Measurements from ENCODE around the gene NOX5. TPM values are rescaled to one million over a fixed set of nuclear protein-coding genes. Genes with fewer than 3 reads are reported as not detected.

The NOX5 gene
- total RNA-seq, 1 experiment from 2014 or later = not detected

GRCh38 chr15:69084404-69085030 is 70.0 kb downstream of the NOX5 start:
- Histone ChIP-seq H3K27me3 (ENCODE audit: control insufficient read depth, insufficient read depth, low read length) (peaks cover 10% of the 10 kb centered on the region), H3K36me3 (replicated peaks; ENCODE audit: control insufficient read depth, insufficient read depth, low read length) (no peaks in the 10 kb centered on the region), H3K4me3 (ENCODE audit: insufficient read depth, low read depth, low read length) (no peak overlapping the region)
- DNase-seq = no peak

- DNase-seq = no peak
- H3K27me3 ChIP-seq (ENCODE audit: control insufficient read depth, insufficient read depth, low read length) = peaks cover 10% of the 10 kb centered on the region
- H3K36me3 ChIP-seq (replicated peaks; ENCODE audit: control insufficient read depth, insufficient read depth, low read length) = no peaks in the 10 kb centered on the region
- H3K4me3 ChIP-seq (ENCODE audit: insufficient read depth, low read depth, low read length) = no peak overlapping the region
Measured at GRCh38 chr15:69085325-69086081, 71.0 kb downstream of the NOX5 start.

GRCh38 chr15:69086427-69087204 is 72.1 kb downstream of the NOX5 start:
- Histone ChIP-seq H3K27me3 (ENCODE audit: control insufficient read depth, insufficient read depth, low read length) (peaks cover 10% of the 10 kb centered on the region), H3K36me3 (replicated peaks; ENCODE audit: control insufficient read depth, insufficient read depth, low read length) (no peaks in the 10 kb centered on the region), H3K4me3 (ENCODE audit: insufficient read depth, low read depth, low read length) (no peak overlapping the region)
- DNase-seq = peak; percentile 61

- Histone ChIP-seq H3K36me3 (replicated peaks; ENCODE audit: control insufficient read depth, insufficient read depth, low read length) (no peaks in the 10 kb centered on the region), H3K4me3 (ENCODE audit: insufficient read depth, low read depth, low read length) (no peak overlapping the region), H3K27me3 (ENCODE audit: control insufficient read depth, insufficient read depth, low read length) (peaks cover 10% of the 10 kb centered on the region)
- no peak for DNase-seq
Measured at GRCh38 chr15:69087366-69087976, 73.0 kb downstream of the NOX5 start.

- H3K36me3 ChIP-seq (replicated peaks; ENCODE audit: control insufficient read depth, insufficient read depth, low read length) = no peaks in the 10 kb centered on the region
- no peak overlapping the region for H3K4me3 ChIP-seq (ENCODE audit: insufficient read depth, low read depth, low read length)
- peaks cover 10% of the 10 kb centered on the region for H3K27me3 ChIP-seq (ENCODE audit: control insufficient read depth, insufficient read depth, low read length)
- DNase-seq = peak; percentile 37
Measured at GRCh38 chr15:69088300-69088965, 73.9 kb downstream of the NOX5 start.

GRCh38 chr15:69089258-69089657 is 74.8 kb downstream of the NOX5 start:
- Histone ChIP-seq H3K36me3 (replicated peaks; ENCODE audit: control insufficient read depth, insufficient read depth, low read length) (no peaks in the 10 kb centered on the region), H3K27me3 (ENCODE audit: control insufficient read depth, insufficient read depth, low read length) (peaks cover 8% of the 10 kb centered on the region), H3K4me3 (ENCODE audit: insufficient read depth, low read depth, low read length) (no peak overlapping the region)
- peak; percentile 41 for DNase-seq

- Histone ChIP-seq H3K27me3 (ENCODE audit: control insufficient read depth, insufficient read depth, low read length) (peaks cover 6% of the 10 kb centered on the region; the same call in 1 of the 2 replicates), H3K4me3 (ENCODE audit: insufficient read depth, low read depth, low read length) (no peak overlapping the region), H3K36me3 (replicated peaks; ENCODE audit: control insufficient read depth, insufficient read depth, low read length) (no peaks in the 10 kb centered on the region)
- peak; percentile 71 for DNase-seq
Measured at GRCh38 chr15:69090197-69090948, 75.9 kb downstream of the NOX5 start.

- Histone ChIP-seq H3K36me3 (replicated peaks; ENCODE audit: control insufficient read depth, insufficient read depth, low read length) (no peaks in the 10 kb centered on the region), H3K4me3 (ENCODE audit: insufficient read depth, low read depth, low read length) (no peak overlapping the region), H3K27me3 (ENCODE audit: control insufficient read depth, insufficient read depth, low read length) (peaks cover 6% of the 10 kb centered on the region; the same call in 1 of the 2 replicates)
- DNase-seq = no peak
Measured at GRCh38 chr15:69091654-69092053, 77.2 kb downstream of the NOX5 start.

GRCh38 chr15:69092159-69092558 is 77.7 kb downstream of the NOX5 start:
- Histone ChIP-seq H3K27me3 (ENCODE audit: control insufficient read depth, insufficient read depth, low read length) (peaks cover 5% of the 10 kb centered on the region; the same call in 1 of the 2 replicates), H3K36me3 (replicated peaks; ENCODE audit: control insufficient read depth, insufficient read depth, low read length) (no peaks in the 10 kb centered on the region), H3K4me3 (ENCODE audit: insufficient read depth, low read depth, low read length) (no peak overlapping the region)
- no peak for DNase-seq

- no peaks in the 10 kb centered on the region for H3K36me3 ChIP-seq (replicated peaks; ENCODE audit: control insufficient read depth, insufficient read depth, low read length)
- DNase-seq = no peak
- no peak overlapping the region for H3K4me3 ChIP-seq (ENCODE audit: insufficient read depth, low read depth, low read length)
- H3K27me3 ChIP-seq (ENCODE audit: control insufficient read depth, insufficient read depth, low read length) = no peaks in the 10 kb centered on the region
Measured at GRCh38 chr15:69093127-69093526, 78.6 kb downstream of the NOX5 start.

GRCh38 chr15:69093614-69094013 is 79.1 kb downstream of the NOX5 start:
- H3K4me3 ChIP-seq (ENCODE audit: insufficient read depth, low read depth, low read length) = no peak overlapping the region
- H3K36me3 ChIP-seq (replicated peaks; ENCODE audit: control insufficient read depth, insufficient read depth, low read length) = no peaks in the 10 kb centered on the region
- no peak for DNase-seq
- no peaks in the 10 kb centered on the region for H3K27me3 ChIP-seq (ENCODE audit: control insufficient read depth, insufficient read depth, low read length)

GRCh38 chr15:69094124-69094921 is 79.8 kb downstream of the NOX5 start:
- no peak for DNase-seq
- Histone ChIP-seq H3K27me3 (ENCODE audit: control insufficient read depth, insufficient read depth, low read length) (no peaks in the 10 kb centered on the region), H3K36me3 (replicated peaks; ENCODE audit: control insufficient read depth, insufficient read depth, low read length) (no peaks in the 10 kb centered on the region), H3K4me3 (ENCODE audit: insufficient read depth, low read depth, low read length) (no peak overlapping the region)

GRCh38 chr15:69095274-69095673 is 80.8 kb downstream of the NOX5 start:
- Histone ChIP-seq H3K36me3 (replicated peaks; ENCODE audit: control insufficient read depth, insufficient read depth, low read length) (no peaks in the 10 kb centered on the region), H3K27me3 (ENCODE audit: control insufficient read depth, insufficient read depth, low read length) (no peaks in the 10 kb centered on the region), H3K4me3 (ENCODE audit: insufficient read depth, low read depth, low read length) (no peak overlapping the region)
- DNase-seq = no peak
